Spleen (tissue), 11 donors: ENCODE results near the gene RNASE7. TPM values are rescaled to one million over a fixed set of nuclear protein-coding genes. Genes with fewer than 3 reads are reported as not detected.

Experiments
- DNase-seq: peaks from one replicate; pipeline ENCODE4 v3.0.0-alpha.2; 2020
- H3K27ac ChIP-seq, 8 donors: fragments of 200-600 bp; sonication (generic) in 7 of 8; 1 replicate in 4 of 8; 2 replicates in 4 of 8; pipeline versions ENCODE4 v1.5.0 to v1.8.0; 2016 to 2021; ENCODE audit warnings: inconsistent platforms in 4 of 8, mild to moderate bottlenecking in 4 of 8, moderate library complexity in 1 of 8
- H3K27me3 ChIP-seq, 7 donors: fragments of 200-600 bp; sonication (generic) in 6 of 7; replicated peaks in 1 of 7; 1 replicate in 4 of 7; 2 replicates in 3 of 7; pipeline versions ENCODE4 v1.5.0 to v1.8.0; 2016 to 2021; ENCODE audit warnings: inconsistent platforms in 3 of 7, mild to moderate bottlenecking in 1 of 7
- H3K36me3 ChIP-seq, 6 donors: fragments of 200-600 bp; sonication (generic) in 5 of 6; 1 replicate in 4 of 6; 2 replicates in 2 of 6; pipeline versions ENCODE4 v1.5.0 to v1.8.0; 2016 to 2021; ENCODE audit warnings: inconsistent platforms in 2 of 6
- H3K4me1 ChIP-seq, 6 donors: fragments of 200-600 bp; sonication (generic) in 5 of 6; 1 replicate in 3 of 6; 2 replicates in 3 of 6; pipeline versions ENCODE4 v1.5.0 to v1.8.0; 2016 to 2021; ENCODE audit warnings: inconsistent platforms in 3 of 6
- H3K4me3 ChIP-seq, 8 donors: fragments of 200-600 bp; sonication (generic) in 7 of 8; 1 replicate in 4 of 8; 2 replicates in 4 of 8; pipeline versions ENCODE4 v1.5.0 to v1.8.0; 2016 to 2021; ENCODE audit warnings: inconsistent platforms in 4 of 8, mild to moderate bottlenecking in 4 of 8, moderate library complexity in 2 of 8
- H3K9me3 ChIP-seq, 8 donors: fragments of 200-600 bp; sonication (generic) in 7 of 8; 1 replicate in 4 of 8; 2 replicates in 4 of 8; pipeline versions ENCODE4 v1.5.0 to v1.8.0; 2016 to 2021; ENCODE audit warnings: inconsistent platforms in 4 of 8
- POLR2A ChIP-seq, 3 donors: fragments of 450-650 bp; IDR thresholded peaks; one replicate each; pipeline ENCODE4 v1.5.1; 2017; ENCODE audit warnings: antibody characterized with exemption in 3 of 3, mild to moderate bottlenecking in 1 of 3
- POLR2AphosphoS5 ChIP-seq, 3 donors: sonication (generic); formaldehyde crosslinking; IDR thresholded peaks; one replicate each; pipeline ENCODE4 v1.5.1; 2017; ENCODE audit warnings: antibody characterized with exemption in 3 of 3
- WGBS, 5 donors: extraction: QIAGEN DNeasy Blood & Tissue Kit in 3 of 5; methylation state at CpG; one replicate each; pipeline versions ENCODE4 v1.1.5 to v1.1.7; 2013 to 2018; 5-methylcytosine and 5-hydroxymethylcytosine counted together
- intact Hi-C: fragments of 100-400 bp; cut with DNase I; formaldehyde crosslinking; loops from one replicate; pipeline ENCODE4 v1.15.0; 2023; ENCODE audit warnings: low total_unique reads
- polyA plus RNA-seq, 3 donors: library from polyadenylated mRNA; stranded (reverse); fragments of 200-250 nt; gene quantifications; one replicate each; pipeline ENCODE4 v1.2.1, GENCODE V29; 2013
- total RNA-seq, 7 donors: library from RNA; depleted of rRNA in 3 of 7; stranded (reverse); fragments of >200 nt in 3 of 7; fragmentation: NEBNext Ultra II Directional in 4 of 7; extraction: Animal tissue kit (Norgen Biotek cat#: 25700) in 4 of 7; gene quantifications; one replicate each; pipeline versions ENCODE4 v1.1.0 to v1.2.1, GENCODE V29; 2016 to 2021
- TF ChIP-seq, protein P1 (sequence below), 11 experiments: fragments of 200-600 bp in 7 of 11; fragments of 450-650 bp in 4 of 11; sonication (generic) in 4 of 11; IDR thresholded peaks in 8 of 11; conservative IDR thresholded peaks in 3 of 11; 1 replicate in 7 of 11; 2 replicates in 4 of 11; pipeline versions ENCODE4 v1.4.0 to v1.8.0; 2016 to 2021; ENCODE audit warnings: antibody characterized with exemption in 11 of 11, inconsistent platforms in 4 of 11, mild to moderate bottlenecking in 1 of 11
- donor health status: healthy with polysubstance abuse.
- donor health status: DM: no; HTN: no; CAD: no; lungs with moderate emphysema.
- donor health status: DM: no; HTN: no; CAD: no.
- donor health status: Bipolar disorder and iron deficiency.
- donor health status: healthy.
- donor health status: DM: no; HTN: no; CAD: no.
- donor health status: DM: yes; HTN: yes; CAD: no.

RNASE7 gene
- total and polyA plus RNA-seq, 10 donors = not detected

DNA sequence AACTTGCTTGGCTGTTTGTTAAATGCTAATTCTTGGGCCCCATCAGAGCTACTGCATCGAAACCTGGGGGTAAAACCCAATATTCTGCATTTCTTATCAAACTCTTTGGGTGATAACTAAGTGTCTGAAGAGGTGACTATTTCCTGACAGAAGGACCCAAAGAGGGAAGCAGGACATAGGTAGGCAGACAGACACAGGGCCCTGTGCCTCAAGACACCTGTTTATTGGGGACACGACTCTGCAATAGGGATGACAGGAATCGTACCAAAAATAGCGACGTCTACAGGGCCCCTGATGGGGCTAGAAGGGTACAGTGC lies 47.7 kb downstream of the RNASE7 start:
- 79 to 95% (median 84%) methylated on average over 5 of the region's 5 CpGs for WGBS, 5 donors
- Histone ChIP-seq H3K36me3 (peaks cover 0 to 81% (median 5%) of the 10 kb centered on the region in 6 donors), H3K9me3 (no peaks in the 10 kb centered on the region), H3K4me1 (peaks cover 12 to 76% (median 50%) of the 10 kb centered on the region in 6 donors), H3K4me3 (no peak overlapping the region), H3K27me3 (no peaks in the 10 kb centered on the region), H3K27ac (peak overlapping the region in 7 of 8 donors; percentile 16 to 89 (median 54))
- TF ChIP-seq POLR2AphosphoS5 (IDR thresholded peaks at IDR 0.05) (no peak), POLR2A (IDR thresholded peaks at IDR 0.05) (no peak)
- TF ChIP-seq, protein P1, sequence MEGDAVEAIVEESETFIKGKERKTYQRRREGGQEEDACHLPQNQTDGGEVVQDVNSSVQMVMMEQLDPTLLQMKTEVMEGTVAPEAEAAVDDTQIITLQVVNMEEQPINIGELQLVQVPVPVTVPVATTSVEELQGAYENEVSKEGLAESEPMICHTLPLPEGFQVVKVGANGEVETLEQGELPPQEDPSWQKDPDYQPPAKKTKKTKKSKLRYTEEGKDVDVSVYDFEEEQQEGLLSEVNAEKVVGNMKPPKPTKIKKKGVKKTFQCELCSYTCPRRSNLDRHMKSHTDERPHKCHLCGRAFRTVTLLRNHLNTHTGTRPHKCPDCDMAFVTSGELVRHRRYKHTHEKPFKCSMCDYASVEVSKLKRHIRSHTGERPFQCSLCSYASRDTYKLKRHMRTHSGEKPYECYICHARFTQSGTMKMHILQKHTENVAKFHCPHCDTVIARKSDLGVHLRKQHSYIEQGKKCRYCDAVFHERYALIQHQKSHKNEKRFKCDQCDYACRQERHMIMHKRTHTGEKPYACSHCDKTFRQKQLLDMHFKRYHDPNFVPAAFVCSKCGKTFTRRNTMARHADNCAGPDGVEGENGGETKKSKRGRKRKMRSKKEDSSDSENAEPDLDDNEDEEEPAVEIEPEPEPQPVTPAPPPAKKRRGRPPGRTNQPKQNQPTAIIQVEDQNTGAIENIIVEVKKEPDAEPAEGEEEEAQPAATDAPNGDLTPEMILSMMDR (IDR thresholded peaks at IDR 0.05 in 8 of 11, conservative IDR thresholded peaks at IDR 0.05 in 3 of 11) = no peak
- no peak for DNase-seq
- intact Hi-C loops = loop anchor here (5.0 kb wide), 1 partner anchor 73 kb away; no protein-coding TSS in a partner anchor

- intact Hi-C loops = loop anchor here (5.0 kb wide), 1 partner anchor 73 kb away; no protein-coding TSS in a partner anchor
- H3K27ac ChIP-seq = peak overlapping the region in 7 of 8 donors; percentile 16 to 89 (median 40)
- peaks cover 11 to 72% (median 45%) of the 10 kb centered on the region in 6 donors for H3K4me1 ChIP-seq
- H3K9me3 ChIP-seq = no peaks in the 10 kb centered on the region
- H3K27me3 ChIP-seq = no peaks in the 10 kb centered on the region
- TF ChIP-seq POLR2A (IDR thresholded peaks at IDR 0.05) (no peak), POLR2AphosphoS5 (IDR thresholded peaks at IDR 0.05) (peak; percentile 41 to 70 (median 60))
- TF ChIP-seq, protein P1 (IDR thresholded peaks at IDR 0.05 in 8 of 11, conservative IDR thresholded peaks at IDR 0.05 in 3 of 11) = peak in 10 of 11 experiments; percentile 36 to 76 (median 60)
- no peak overlapping the region for H3K4me3 ChIP-seq
- peaks cover 0 to 76% (median 5%) of the 10 kb centered on the region in 6 donors for H3K36me3 ChIP-seq
- WGBS, 5 donors = 77 to 93% (median 87%) methylated on average over 20 to 45 of the region's 45 CpGs
- DNase-seq = peak; percentile 87
These were observed 48.2 kb downstream of the RNASE7 start for GRCh38 chr14:21090194-21090939.

- Histone ChIP-seq H3K4me1 (peaks cover 11 to 72% (median 40%) of the 10 kb centered on the region in 6 donors), H3K27me3 (no peaks in the 10 kb centered on the region), H3K36me3 (peaks cover 0 to 69% (median 5%) of the 10 kb centered on the region in 6 donors), H3K27ac (peak overlapping the region in 6 of 8 donors; percentile 16 to 89 (median 51)), H3K9me3 (no peaks in the 10 kb centered on the region), H3K4me3 (no peak overlapping the region)
- peak; percentile 85 for DNase-seq
- TF ChIP-seq POLR2AphosphoS5 (IDR thresholded peaks at IDR 0.05) (peak in 2 of 3 donors; percentile 4 to 5), POLR2A (IDR thresholded peaks at IDR 0.05) (no peak)
- 89 to 94% (median 91%) methylated on average over 39 to 45 of the region's 45 CpGs for WGBS, 5 donors
- intact Hi-C loops = loop anchor here (5.0 kb wide), 1 partner anchor 74 kb away; no protein-coding TSS in a partner anchor
These were observed 48.9 kb downstream of the RNASE7 start for GRCh38 chr14:21090940-21091663.

GRCh38 chr14:21091821-21092272 lies 49.7 kb downstream of the RNASE7 start:
- 83 to 94% (median 89%) methylated on average over 41 to 42 of the region's 42 CpGs for WGBS, 5 donors
- intact Hi-C loops = loop anchor here (5.0 kb wide), 1 partner anchor 75 kb away; no protein-coding TSS in a partner anchor
- DNase-seq = peak; percentile 85
- peaks cover 0 to 61% (median 5%) of the 10 kb centered on the region in 6 donors for H3K36me3 ChIP-seq
- peak overlapping the region in 1 of 8 donors; percentile 6 for H3K4me3 ChIP-seq
- H3K27ac ChIP-seq = peak overlapping the region in 6 of 8 donors; percentile 1 to 89 (median 54)
- no peaks in the 10 kb centered on the region for H3K27me3 ChIP-seq
- H3K9me3 ChIP-seq = no peaks in the 10 kb centered on the region
- H3K4me1 ChIP-seq = peaks cover 11 to 73% (median 37%) of the 10 kb centered on the region in 6 donors
- TF ChIP-seq POLR2A (IDR thresholded peaks at IDR 0.05) (no peak), POLR2AphosphoS5 (IDR thresholded peaks at IDR 0.05) (no peak)
- TF ChIP-seq, protein P1 (IDR thresholded peaks at IDR 0.05 in 8 of 11, conservative IDR thresholded peaks at IDR 0.05 in 3 of 11) = no peak
